ENCODE results near the gene ZSWIM5.
"Not testable (repeated sequence)": the region's sequence is repeated elsewhere in the genome, so short reads cannot be mapped to it uniquely, and the experiment has no call there.

GRCh38 chr1:45223710-45224109, 17.3 kb upstream of the ZSWIM5 start:
- not testable (repeated sequence) for TF ChIP-seq HNF4G (IDR thresholded peaks at IDR 0.05); RAD21 (IDR thresholded peaks at IDR 0.05); REST (IDR thresholded peaks at IDR 0.05); CTCF (IDR thresholded peaks at IDR 0.05; ENCODE audit: low read depth, low read length, missing input control); ZBTB33 (IDR thresholded peaks at IDR 0.05); EGR1 (IDR thresholded peaks at IDR 0.05; ENCODE audit: low read depth in 2 of 2)

Measured in liver (tissue), 3 donors.